ENCODE results near the gene DPYSL4.

GRCh38 chr10:132208462-132209050, 21.8 kb downstream of the DPYSL4 start:
- TF ChIP-seq, protein P1, sequence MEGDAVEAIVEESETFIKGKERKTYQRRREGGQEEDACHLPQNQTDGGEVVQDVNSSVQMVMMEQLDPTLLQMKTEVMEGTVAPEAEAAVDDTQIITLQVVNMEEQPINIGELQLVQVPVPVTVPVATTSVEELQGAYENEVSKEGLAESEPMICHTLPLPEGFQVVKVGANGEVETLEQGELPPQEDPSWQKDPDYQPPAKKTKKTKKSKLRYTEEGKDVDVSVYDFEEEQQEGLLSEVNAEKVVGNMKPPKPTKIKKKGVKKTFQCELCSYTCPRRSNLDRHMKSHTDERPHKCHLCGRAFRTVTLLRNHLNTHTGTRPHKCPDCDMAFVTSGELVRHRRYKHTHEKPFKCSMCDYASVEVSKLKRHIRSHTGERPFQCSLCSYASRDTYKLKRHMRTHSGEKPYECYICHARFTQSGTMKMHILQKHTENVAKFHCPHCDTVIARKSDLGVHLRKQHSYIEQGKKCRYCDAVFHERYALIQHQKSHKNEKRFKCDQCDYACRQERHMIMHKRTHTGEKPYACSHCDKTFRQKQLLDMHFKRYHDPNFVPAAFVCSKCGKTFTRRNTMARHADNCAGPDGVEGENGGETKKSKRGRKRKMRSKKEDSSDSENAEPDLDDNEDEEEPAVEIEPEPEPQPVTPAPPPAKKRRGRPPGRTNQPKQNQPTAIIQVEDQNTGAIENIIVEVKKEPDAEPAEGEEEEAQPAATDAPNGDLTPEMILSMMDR (IDR thresholded peaks at IDR 0.05), result no peak
- no peak for TF ChIP-seq POLR2AphosphoS5 (IDR thresholded peaks at IDR 0.05)

All from prostate gland (tissue), 2 donors.